ENCODE data around the gene ERGIC3.

DNA sequence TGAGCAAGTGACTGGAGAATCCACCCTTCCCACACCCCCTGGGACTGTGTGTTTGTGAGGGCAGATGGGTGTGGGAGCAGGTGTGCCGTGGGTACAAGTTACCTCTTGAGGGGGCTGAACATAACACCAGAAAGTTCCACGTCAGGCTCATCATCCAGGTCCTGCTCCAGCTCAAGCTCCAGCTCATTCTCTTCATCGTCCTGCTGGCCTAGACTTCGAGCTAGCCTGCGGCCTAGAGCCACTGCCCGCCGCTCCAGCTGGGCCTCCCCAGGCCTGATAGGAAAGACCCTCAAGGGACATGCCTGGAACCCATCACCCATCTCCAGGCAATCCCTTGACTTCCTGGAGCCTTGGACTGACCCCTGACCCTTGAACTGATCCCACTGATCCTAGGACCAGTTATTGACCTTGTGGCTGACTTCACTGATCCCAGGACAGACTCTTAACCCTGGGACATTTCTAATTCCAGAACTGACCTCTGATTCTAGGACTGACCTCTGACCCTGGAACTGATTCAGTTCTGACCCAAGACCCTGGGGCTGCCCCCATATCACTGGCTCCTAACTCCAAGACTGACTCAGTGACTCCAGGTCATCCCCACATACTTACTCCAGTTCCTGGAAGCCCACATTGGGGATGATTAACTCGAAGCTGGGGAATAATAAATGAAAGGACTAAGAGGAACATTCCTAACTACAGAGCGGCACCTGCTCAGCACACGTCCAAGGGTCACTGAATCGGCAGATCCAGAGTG, 62.0 kb downstream of the ERGIC3 start:
- TF ChIP-seq CTCF (optimal IDR thresholded peaks at IDR 0.05 in 1 of 3, IDR thresholded peaks at IDR 0.05 in 1 of 3, conservative IDR thresholded peaks at IDR 0.05 in 1 of 3; ENCODE audit: extremely low read depth in 1 of 3, insufficient read depth in 2 of 3, low read length in 3 of 3), result no peak
- no peak for TF ChIP-seq EZH2 (IDR thresholded peaks at IDR 0.05; ENCODE audit: low read length)

Measured in keratinocyte (primary cell).